Lower lobe of right lung (tissue), 2 donors: ENCODE data around the gene RASAL2. TPM values are rescaled to one million over a fixed set of nuclear protein-coding genes. Genes with fewer than 3 reads are reported as not detected.

Experiments used
- ATAC-seq, 2 donors: fragments of 200-7000 bp; cut with Tn5 transposase; one replicate each; pipeline ENCODE4 v1.9.1; 2020 to 2022; ENCODE audit warnings: mild to moderate bottlenecking in 2 of 2, moderate library complexity in 2 of 2
- DNase-seq: peaks from one replicate; pipeline ENCODE4 v3.0.0-alpha.2; 2020
- H3K27ac ChIP-seq: fragments of 200-600 bp; one replicate; pipeline ENCODE4 v1.8.0; 2022
- H3K27me3 ChIP-seq: fragments of 200-600 bp; one replicate; pipeline ENCODE4 v1.8.0; 2022; ENCODE audit warnings: low read depth
- H3K36me3 ChIP-seq: fragments of 200-600 bp; one replicate; pipeline ENCODE4 v1.8.0; 2022; ENCODE audit warnings: mild to moderate bottlenecking
- H3K4me1 ChIP-seq: fragments of 200-600 bp; one replicate; pipeline ENCODE4 v1.8.0; 2022
- H3K4me3 ChIP-seq: fragments of 200-600 bp; one replicate; pipeline ENCODE4 v1.8.0; 2022; ENCODE audit warnings: mild to moderate bottlenecking
- H3K9me3 ChIP-seq: fragments of 200-600 bp; one replicate; pipeline ENCODE4 v1.8.0; 2022
- intact Hi-C: fragments of 100-400 bp; cut with DNase I; formaldehyde crosslinking; loops from one replicate; pipeline ENCODE4 v1.11.0; 2022
- total RNA-seq: library from RNA; stranded (reverse); fragmentation: NEBNext Ultra II Directional; extraction: Animal tissue kit (Norgen Biotek cat#: 25700); gene quantifications from one replicate; pipeline ENCODE4 v1.2.1, GENCODE V29; 2021
- TF ChIP-seq, protein P1 (sequence below): fragments of 200-600 bp; IDR thresholded peaks from one replicate; pipeline ENCODE4 v1.8.0; 2022; ENCODE audit warnings: antibody characterized with exemption, mild to moderate bottlenecking
- donor health status: DM: no; HTN: yes; CAD: no; lungs with severe emphysema.

The RASAL2 gene
- total RNA-seq, 1 donor from 2014 or later, result 48.3 TPM

DNA sequence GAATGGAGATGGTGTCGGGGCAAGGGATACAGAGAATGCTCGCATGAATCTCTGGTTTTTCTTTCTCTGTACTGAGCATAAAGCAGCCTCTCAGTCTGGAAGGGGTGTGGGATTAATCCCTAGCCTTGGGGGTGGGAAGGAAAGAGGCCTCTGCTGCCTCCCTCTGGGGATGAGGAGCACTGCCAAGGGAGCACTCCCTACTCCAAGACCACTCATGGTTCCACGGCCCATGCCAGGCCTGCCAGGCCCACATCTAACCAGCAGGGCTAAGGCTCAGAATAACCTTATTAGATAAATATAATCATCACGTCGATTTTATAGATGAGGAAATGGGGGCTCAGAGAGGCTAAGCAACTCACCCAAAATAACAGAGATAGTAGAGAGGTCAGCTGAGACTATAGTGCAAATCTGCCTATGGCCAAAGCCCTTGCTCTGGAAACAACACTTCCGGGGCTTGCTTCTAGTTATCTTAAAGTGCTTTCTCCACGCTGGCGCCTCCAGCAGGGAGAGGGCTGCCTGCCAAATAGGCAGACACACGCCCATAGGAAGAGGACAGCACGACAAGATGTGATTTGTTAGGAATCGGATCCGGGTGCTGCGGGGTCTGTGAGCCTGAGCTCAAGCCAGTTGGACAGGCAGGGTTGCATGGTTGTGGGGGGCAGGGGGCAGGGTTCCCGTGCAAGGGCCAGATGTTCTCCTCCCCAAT is 419.5 kb downstream of the RASAL2 start:
- intact Hi-C loops, result no loop called here
- H3K4me1 ChIP-seq, result peaks cover 5% of the 10 kb centered on the region
- DNase-seq (no peak), ATAC-seq (peak; percentile 43 to 53)
- H3K27ac ChIP-seq, result no peak overlapping the region
- H3K27me3 ChIP-seq, result no peaks in the 10 kb centered on the region
- no peak overlapping the region for H3K4me3 ChIP-seq
- H3K9me3 ChIP-seq, result no peaks in the 10 kb centered on the region
- TF ChIP-seq, protein P1, sequence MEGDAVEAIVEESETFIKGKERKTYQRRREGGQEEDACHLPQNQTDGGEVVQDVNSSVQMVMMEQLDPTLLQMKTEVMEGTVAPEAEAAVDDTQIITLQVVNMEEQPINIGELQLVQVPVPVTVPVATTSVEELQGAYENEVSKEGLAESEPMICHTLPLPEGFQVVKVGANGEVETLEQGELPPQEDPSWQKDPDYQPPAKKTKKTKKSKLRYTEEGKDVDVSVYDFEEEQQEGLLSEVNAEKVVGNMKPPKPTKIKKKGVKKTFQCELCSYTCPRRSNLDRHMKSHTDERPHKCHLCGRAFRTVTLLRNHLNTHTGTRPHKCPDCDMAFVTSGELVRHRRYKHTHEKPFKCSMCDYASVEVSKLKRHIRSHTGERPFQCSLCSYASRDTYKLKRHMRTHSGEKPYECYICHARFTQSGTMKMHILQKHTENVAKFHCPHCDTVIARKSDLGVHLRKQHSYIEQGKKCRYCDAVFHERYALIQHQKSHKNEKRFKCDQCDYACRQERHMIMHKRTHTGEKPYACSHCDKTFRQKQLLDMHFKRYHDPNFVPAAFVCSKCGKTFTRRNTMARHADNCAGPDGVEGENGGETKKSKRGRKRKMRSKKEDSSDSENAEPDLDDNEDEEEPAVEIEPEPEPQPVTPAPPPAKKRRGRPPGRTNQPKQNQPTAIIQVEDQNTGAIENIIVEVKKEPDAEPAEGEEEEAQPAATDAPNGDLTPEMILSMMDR, result no peak
- no peaks in the 10 kb centered on the region for H3K36me3 ChIP-seq

DNA sequence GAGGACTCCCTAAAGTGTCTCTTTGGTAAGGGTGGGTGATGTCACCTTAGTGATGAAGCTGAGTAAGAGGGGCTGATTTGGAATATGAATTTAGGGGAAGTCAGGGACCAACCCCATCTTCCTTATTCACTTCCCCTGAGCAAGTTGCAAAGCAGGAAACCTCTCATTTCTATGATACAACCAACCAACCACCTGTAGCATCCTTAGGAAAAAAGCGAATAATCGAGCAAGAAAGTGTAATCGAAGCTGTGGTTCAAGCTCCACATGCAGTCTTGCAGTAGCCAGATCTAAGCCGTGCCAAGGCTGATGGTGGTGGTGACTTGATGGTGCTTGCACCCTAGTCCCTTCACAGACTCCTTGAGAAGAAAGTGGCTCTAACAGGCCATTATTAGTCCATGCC is 422.2 kb downstream of the RASAL2 start:
- peaks cover 5% of the 10 kb centered on the region for H3K4me1 ChIP-seq
- ATAC-seq, result no peak
- intact Hi-C loops, result no loop called here
- no peak overlapping the region for H3K27ac ChIP-seq
- TF ChIP-seq, protein P1, result no peak
- H3K27me3 ChIP-seq, result no peaks in the 10 kb centered on the region
- no peak overlapping the region for H3K4me3 ChIP-seq
- H3K9me3 ChIP-seq, result no peaks in the 10 kb centered on the region
- DNase-seq, result no peak
- H3K36me3 ChIP-seq, result no peaks in the 10 kb centered on the region

GRCh38 chr1:178518894-178519293 is 425.0 kb downstream of the RASAL2 start:
- no peak for ATAC-seq
- peaks cover 1% of the 10 kb centered on the region for H3K4me1 ChIP-seq

DNA sequence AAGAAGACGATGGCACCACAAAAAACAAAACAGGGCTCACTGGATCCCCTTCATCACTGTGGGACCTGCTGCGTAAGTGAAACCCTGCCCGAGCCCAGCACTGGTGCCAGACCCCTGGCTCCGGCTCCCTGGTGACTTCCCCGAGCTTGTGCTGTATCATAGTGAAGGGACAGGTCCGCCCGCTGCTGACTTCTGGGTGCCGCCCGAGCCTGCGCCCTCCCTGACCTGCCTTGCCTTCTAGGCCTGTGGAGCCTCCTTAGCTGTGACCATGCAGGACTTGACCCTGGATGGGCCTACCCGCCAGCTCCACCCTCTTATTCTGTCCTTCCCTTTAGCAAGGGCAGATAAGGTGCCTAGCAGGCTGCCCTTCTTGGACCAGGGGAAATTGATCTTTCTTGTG is 426.9 kb downstream of the RASAL2 start:
- Histone ChIP-seq H3K4me1 (no peaks in the 10 kb centered on the region), H3K4me3 (no peak overlapping the region), H3K9me3 (no peaks in the 10 kb centered on the region), H3K27me3 (no peaks in the 10 kb centered on the region), H3K27ac (no peak overlapping the region), H3K36me3 (no peaks in the 10 kb centered on the region)
- DNase-seq (no peak), ATAC-seq (no peak)
- TF ChIP-seq, protein P1, result no peak
- intact Hi-C loops, result no loop called here

More at GRCh38 chr1:178518894-178519293, 425.0 kb downstream of the RASAL2 start:
- intact Hi-C loops, result no loop called here
- no peak for DNase-seq
- Histone ChIP-seq H3K9me3 (no peaks in the 10 kb centered on the region), H3K4me3 (no peak overlapping the region), H3K27ac (no peak overlapping the region), H3K36me3 (no peaks in the 10 kb centered on the region), H3K27me3 (no peaks in the 10 kb centered on the region)
- TF ChIP-seq, protein P1, result no peak

GRCh38 chr1:178521241-178521640 is 427.3 kb downstream of the RASAL2 start:
- Histone ChIP-seq H3K27ac (no peak overlapping the region), H3K4me1 (no peaks in the 10 kb centered on the region), H3K9me3 (no peaks in the 10 kb centered on the region), H3K27me3 (no peaks in the 10 kb centered on the region), H3K4me3 (no peak overlapping the region), H3K36me3 (no peaks in the 10 kb centered on the region)
- intact Hi-C loops, result no loop called here
- TF ChIP-seq, protein P1, result no peak
- no peak for ATAC-seq
- DNase-seq, result no peak
